ENCODE measurements around the gene PASK. TPM values are rescaled to one million over a fixed set of nuclear protein-coding genes. Genes with fewer than 3 reads are reported as not detected.
"Not testable (repeated sequence)": the region's sequence is repeated elsewhere in the genome, so short reads cannot be mapped to it uniquely, and the experiment has no call there.

Gene PASK
- 1 to 10 TPM; 3.4 to 8.9 (median 5.6) TPM for total RNA-seq

DNA sequence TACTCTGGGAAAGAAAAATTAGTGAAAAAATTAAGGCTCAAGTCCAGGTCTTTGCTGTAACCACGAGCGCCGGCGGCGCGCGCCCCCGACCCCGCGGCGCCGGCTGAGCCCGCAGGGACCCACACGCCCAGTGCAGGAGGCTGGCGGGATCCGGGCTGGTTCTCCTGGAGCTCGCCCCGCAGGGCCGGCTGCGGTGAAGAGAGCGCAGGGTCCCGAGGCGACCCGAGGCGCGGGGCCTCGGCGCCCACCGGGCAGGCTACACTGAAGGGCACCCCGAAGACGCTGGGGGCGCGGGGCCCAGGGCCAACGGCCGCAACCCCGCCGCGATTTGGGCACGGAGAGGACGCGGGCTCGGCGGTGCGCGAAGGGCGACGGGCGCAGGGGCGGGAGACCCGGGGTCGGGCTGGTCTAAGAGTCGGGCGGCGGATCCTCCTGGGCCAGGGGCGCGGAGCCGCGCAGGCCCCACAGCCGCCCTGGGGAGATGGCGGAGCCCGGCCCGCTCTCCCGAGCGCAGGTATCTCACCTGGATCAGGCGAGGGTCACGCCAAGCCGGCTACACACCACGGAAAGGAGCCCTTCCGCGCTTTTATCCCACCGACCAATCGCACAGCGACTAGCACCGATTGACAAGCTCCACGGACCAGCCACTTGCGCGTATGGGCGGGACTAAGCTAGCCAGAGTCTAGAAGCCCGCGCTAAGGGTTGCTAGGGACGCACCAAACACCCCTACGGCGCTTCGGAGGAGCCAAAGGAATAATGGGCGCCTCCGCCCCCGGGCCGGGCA, at the start of gene PASK:
PASK (minus strand) TSS at position 582 of the 784 bp plus-strand sequence. CDS start 6,440 bp downstream, outside the sequence.
- intact Hi-C loops (cut with DNase I), result no loop called here
- no peaks in the 10 kb centered on the region for H3K9me3 ChIP-seq
- no peaks in the 10 kb centered on the region for H3K27me3 ChIP-seq
- WGBS, 2 donors, result 1 to 3% methylated on average over 12 to 13 of the region's 88 CpGs
- peaks cover 0 to 17% (median 0%) of the 10 kb centered on the region in 3 donors for H3K36me3 ChIP-seq
- peak within 1 kb of the TSS; percentile 80 to 100 (median 98) for H3K4me3 ChIP-seq
- TF ChIP-seq, protein P1, sequence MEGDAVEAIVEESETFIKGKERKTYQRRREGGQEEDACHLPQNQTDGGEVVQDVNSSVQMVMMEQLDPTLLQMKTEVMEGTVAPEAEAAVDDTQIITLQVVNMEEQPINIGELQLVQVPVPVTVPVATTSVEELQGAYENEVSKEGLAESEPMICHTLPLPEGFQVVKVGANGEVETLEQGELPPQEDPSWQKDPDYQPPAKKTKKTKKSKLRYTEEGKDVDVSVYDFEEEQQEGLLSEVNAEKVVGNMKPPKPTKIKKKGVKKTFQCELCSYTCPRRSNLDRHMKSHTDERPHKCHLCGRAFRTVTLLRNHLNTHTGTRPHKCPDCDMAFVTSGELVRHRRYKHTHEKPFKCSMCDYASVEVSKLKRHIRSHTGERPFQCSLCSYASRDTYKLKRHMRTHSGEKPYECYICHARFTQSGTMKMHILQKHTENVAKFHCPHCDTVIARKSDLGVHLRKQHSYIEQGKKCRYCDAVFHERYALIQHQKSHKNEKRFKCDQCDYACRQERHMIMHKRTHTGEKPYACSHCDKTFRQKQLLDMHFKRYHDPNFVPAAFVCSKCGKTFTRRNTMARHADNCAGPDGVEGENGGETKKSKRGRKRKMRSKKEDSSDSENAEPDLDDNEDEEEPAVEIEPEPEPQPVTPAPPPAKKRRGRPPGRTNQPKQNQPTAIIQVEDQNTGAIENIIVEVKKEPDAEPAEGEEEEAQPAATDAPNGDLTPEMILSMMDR (IDR thresholded peaks at IDR 0.05), result no peak
- TF ChIP-seq POLR2A (IDR thresholded peaks at IDR 0.05), result no peak
- DNase-seq, result peak; percentile 69
- H3K4me1 ChIP-seq, result peaks cover 20 to 36% (median 20%) of the 10 kb centered on the region in 3 donors
- H3K27ac ChIP-seq, result peak within 1 kb of the TSS; percentile 87 to 95 (median 92)

DNA sequence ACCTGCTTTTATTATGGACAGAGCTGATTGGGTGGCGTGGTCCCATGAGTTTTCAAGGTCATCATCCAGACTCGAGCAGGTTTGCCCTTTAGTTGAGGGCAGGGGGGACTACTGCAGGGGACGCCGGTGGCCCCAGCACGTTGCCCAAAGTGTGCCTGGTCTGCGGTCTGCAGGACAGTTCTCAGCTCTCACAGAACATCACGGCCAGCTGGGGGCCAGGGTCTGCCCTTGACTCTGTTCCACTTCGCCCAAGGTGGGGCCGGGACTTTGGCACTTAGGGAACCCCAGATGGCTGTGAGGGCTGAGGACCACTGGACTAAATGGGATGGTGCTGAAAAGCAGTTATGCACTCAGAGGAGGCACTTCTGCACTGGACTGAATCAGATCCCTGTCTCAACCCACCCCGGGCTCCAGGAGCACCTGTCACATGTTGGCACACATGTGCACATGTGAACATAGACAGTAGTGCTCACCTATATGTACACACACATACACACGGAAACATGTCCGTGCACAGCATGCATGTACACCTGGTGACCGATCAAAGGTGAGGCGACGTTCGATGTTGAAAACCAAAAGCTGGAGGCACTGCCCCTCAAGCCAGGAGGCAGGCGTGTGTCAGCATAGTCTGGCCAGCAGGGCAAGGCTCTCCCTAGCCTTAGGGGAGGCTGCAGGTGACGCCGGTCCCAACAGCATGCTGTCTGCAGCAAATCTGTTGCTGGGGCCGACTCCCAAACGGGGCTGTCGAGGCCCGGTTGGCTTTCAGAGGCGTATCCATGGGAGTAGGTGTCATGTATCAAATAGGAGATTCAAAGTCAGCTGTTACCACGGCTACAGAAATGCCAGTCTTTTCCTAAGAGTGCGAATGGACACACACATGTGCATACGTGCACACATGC, 49.4 kb upstream of the PASK start:
- no peak for TF ChIP-seq POLR2A (IDR thresholded peaks at IDR 0.05)
- TF ChIP-seq, protein P1 (IDR thresholded peaks at IDR 0.05), result no peak
- Histone ChIP-seq H3K9me3 (no peaks in the 10 kb centered on the region), H3K4me3 (no peak overlapping the region), H3K27me3 (no peaks in the 10 kb centered on the region), H3K36me3 (no peaks in the 10 kb centered on the region), H3K4me1 (peaks cover 0 to 5% (median 0%) of the 10 kb centered on the region in 3 donors), H3K27ac (no peak overlapping the region)
- 53 to 67% methylated on average over 8 to 11 of the region's 27 CpGs for WGBS, 2 donors
- intact Hi-C loops (cut with DNase I), result no loop called here
- no peak for DNase-seq

DNA sequence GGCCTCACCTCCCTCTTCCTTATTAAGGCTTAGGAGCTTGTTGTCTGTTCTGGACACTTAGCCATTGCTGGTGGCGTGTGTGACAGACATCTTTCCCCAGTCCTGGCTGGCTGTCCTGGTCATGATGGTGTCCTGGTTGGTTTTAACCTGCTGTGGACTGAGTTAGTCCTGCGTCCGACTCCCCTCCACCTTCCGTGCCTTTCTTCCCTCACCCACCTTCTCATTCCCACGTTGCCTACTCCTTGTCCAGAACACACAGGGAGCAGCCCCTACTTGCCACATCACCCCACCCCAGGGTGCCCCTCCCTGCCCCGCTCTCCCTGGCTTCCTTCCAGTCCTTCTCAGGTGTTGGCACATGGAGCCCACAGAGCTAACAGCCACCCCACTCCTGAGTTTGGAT, 48.7 kb upstream of the PASK start:
- intact Hi-C loops (cut with DNase I), result no loop called here
- H3K4me3 ChIP-seq, result no peak overlapping the region
- no peaks in the 10 kb centered on the region for H3K27me3 ChIP-seq
- peaks cover 0 to 5% (median 0%) of the 10 kb centered on the region in 3 donors for H3K4me1 ChIP-seq
- WGBS, 2 donors, result 67% methylated on average over 6 of the region's 6 CpGs
- no peak for DNase-seq
- no peak overlapping the region for H3K27ac ChIP-seq
- no peak for TF ChIP-seq POLR2A (IDR thresholded peaks at IDR 0.05)
- TF ChIP-seq, protein P1 (IDR thresholded peaks at IDR 0.05), result no peak
- no peaks in the 10 kb centered on the region for H3K36me3 ChIP-seq
- H3K9me3 ChIP-seq, result no peaks in the 10 kb centered on the region

DNA sequence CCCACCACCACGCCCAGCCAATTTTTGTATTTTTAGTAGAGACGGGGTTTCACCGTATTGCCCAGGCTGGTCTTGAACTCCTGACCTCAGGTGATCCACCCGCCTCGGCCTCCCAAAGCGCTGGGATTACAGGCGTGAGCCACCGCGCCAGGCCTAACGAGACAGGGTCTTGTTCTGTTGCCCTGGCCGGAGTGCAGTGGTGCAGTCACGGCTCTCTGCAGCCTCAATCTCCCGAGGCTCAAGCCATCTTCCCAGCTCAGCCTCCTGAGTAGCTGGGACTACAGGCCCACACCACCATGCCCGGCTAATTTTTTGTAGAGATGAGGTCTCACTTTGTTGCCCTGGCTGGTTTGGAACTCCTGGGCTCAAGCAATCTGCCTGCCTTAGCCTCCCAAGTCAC, 48.0 kb upstream of the PASK start:
- 93 to 97% methylated on average over 4 to 9 of the region's 14 CpGs for WGBS, 2 donors

DNA sequence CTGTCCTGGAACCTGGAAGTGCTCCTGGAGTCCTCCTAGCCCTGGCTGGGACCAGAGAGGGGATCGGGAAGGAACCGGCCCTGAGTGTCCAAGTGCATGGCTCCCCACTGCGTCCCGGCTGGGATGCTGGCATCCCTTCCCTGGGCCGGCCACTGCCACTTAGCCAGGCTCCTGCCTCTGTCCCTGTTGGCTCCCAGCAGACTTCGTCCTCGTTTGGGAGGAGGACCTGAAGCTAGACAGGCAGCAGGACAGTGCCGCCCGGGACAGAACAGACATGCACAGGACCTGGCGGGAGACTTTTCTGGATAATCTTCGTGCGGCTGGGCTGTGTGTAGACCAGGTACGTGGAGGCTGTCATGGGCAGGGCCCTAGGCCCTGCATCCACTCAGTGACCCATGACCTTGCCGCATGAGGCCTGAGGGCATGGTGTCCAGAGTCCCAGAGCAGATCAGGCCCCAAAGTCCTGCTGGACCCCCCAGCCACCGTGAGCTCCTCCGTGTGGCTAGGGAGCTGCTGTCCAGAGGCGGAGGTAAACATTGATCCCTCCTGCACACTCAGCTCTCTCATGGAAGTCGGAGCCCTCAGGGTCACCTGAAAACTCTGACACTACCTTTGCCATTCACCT, 46.3 kb upstream of the PASK start:
- intact Hi-C loops (cut with DNase I), result no loop called here
- Histone ChIP-seq H3K9me3 (no peaks in the 10 kb centered on the region), H3K36me3 (no peaks in the 10 kb centered on the region), H3K27ac (no peak overlapping the region), H3K4me3 (no peak overlapping the region), H3K4me1 (peaks cover 0 to 5% (median 0%) of the 10 kb centered on the region in 3 donors), H3K27me3 (no peaks in the 10 kb centered on the region)
- TF ChIP-seq, protein P1 (IDR thresholded peaks at IDR 0.05), result no peak
- TF ChIP-seq POLR2A (IDR thresholded peaks at IDR 0.05), result no peak
- no peak for DNase-seq
- WGBS, 2 donors, result 75 to 93% methylated on average over 5 to 6 of the region's 18 CpGs

More for the DNA sequence above, 48.0 kb upstream of the PASK start:
- intact Hi-C loops (cut with DNase I); H3K4me1 ChIP-seq; DNase-seq; H3K27ac ChIP-seq; H3K9me3 ChIP-seq; H3K4me3 ChIP-seq; H3K27me3 ChIP-seq; H3K36me3 ChIP-seq: not testable (repeated sequence)
